HG03565 (cell line): Measurements from ENCODE around the gene PCDHA1.
"Not testable (repeated sequence)": the region's sequence is repeated elsewhere in the genome, so short reads cannot be mapped to it uniquely, and the experiment has no call there.

Source experiments
- ATAC-seq: cut with Tn5 transposase; IDR thresholded peaks from one replicate; pipeline ENCODE4 v1.9.1; 2021; ENCODE audit warnings: mild to moderate bottlenecking, moderate library complexity; ENCODE audit not compliant: unreplicated experiment

PCDHA1 gene

GRCh38 chr5:140849831-140850634 is 64.1 kb downstream of the PCDHA1 start:
- ATAC-seq = not testable (repeated sequence)

GRCh38 chr5:140855772-140856674 is 70.1 kb downstream of the PCDHA1 start, which contains the start of gene PCDHA10:
Gene PCDHA10 (plus strand): TSS chr5:140855897. CDS start chr5:140856049, 152 bp downstream.
- no peak for ATAC-seq

GRCh38 chr5:140857177-140857986 is 71.4 kb downstream of the PCDHA1 start:
- ATAC-seq = no peak

GRCh38 chr5:140857987-140858240 is 72.0 kb downstream of the PCDHA1 start:
- ATAC-seq = no peak

- no peak for ATAC-seq
Measured at GRCh38 chr5:140862441-140863295, 76.7 kb downstream of the PCDHA1 start.

- ATAC-seq = no peak
Measured at GRCh38 chr5:140868721-140869554, 83.0 kb downstream of the PCDHA1 start, which contains the start of gene PCDHA11. Gene PCDHA11 (plus strand): TSS chr5:140868957. CDS start chr5:140869104, 147 bp downstream.

- ATAC-seq = no peak
Measured at GRCh38 chr5:140869555-140869886, 83.6 kb downstream of the PCDHA1 start.

- ATAC-seq = no peak
Measured at GRCh38 chr5:140870221-140871201, 84.6 kb downstream of the PCDHA1 start.

- no peak for ATAC-seq
Measured at GRCh38 chr5:140875085-140876065, 89.4 kb downstream of the PCDHA1 start, which contains the start of gene PCDHA12. Gene PCDHA12 (plus strand): TSS chr5:140875308. CDS start chr5:140875473, 165 bp downstream.

- ATAC-seq = not testable (repeated sequence)
Measured at GRCh38 chr5:140876541-140877261, 90.8 kb downstream of the PCDHA1 start.

- ATAC-seq = no peak
Measured at GRCh38 chr5:140877262-140877581, 91.3 kb downstream of the PCDHA1 start.

GRCh38 chr5:140881889-140882590 is 96.1 kb downstream of the PCDHA1 start, which contains the start of gene PCDHA13:
Gene PCDHA13 (plus strand): TSS chr5:140882124. CDS start chr5:140882269, 145 bp downstream.
- no peak for ATAC-seq

GRCh38 chr5:140882591-140882899 is 96.6 kb downstream of the PCDHA1 start:
- ATAC-seq = no peak

GRCh38 chr5:140883373-140883772 is 97.4 kb downstream of the PCDHA1 start:
- no peak for ATAC-seq

- ATAC-seq = no peak
Measured at GRCh38 chr5:140883927-140884697, 98.2 kb downstream of the PCDHA1 start.
